Transverse colon (tissue), 4 donors: ENCODE measurements around the gene NHERF2. TPM values are rescaled to one million over a fixed set of nuclear protein-coding genes. Genes with fewer than 3 reads are reported as not detected.
A peak's percentile ranks its signal among the peaks of the same experiment; 100 is the strongest.

Experiments used
- DNase-seq: peaks from one replicate; pipeline ENCODE4 v3.0.0-alpha.2; 2019
- H3K27ac ChIP-seq, 4 donors: fragments of 200-600 bp; sonication (generic); 2 replicates each; pipeline ENCODE4 v1.5.1; 2016 to 2018; ENCODE audit warnings: inconsistent platforms in 4 of 4
- H3K27me3 ChIP-seq: fragments of 200-600 bp; sonication (generic); 2 replicates; pipeline ENCODE4 v1.5.1; 2017; ENCODE audit warnings: inconsistent platforms
- H3K36me3 ChIP-seq, 4 donors: fragments of 200-600 bp; sonication (generic); 2 replicates each; pipeline ENCODE4 v1.5.1; 2017 to 2019; ENCODE audit warnings: inconsistent platforms in 4 of 4
- H3K4me1 ChIP-seq, 4 donors: fragments of 200-600 bp; sonication (generic); 2 replicates each; pipeline ENCODE4 v1.5.1; 2017 to 2020; ENCODE audit warnings: inconsistent platforms in 4 of 4
- H3K4me3 ChIP-seq, 4 donors: fragments of 200-600 bp; sonication (generic); 1 replicate in 1 of 4; 2 replicates in 3 of 4; pipeline versions ENCODE4 v1.5.1 to v1.6.1; 2017 to 2019; ENCODE audit warnings: inconsistent platforms in 4 of 4
- H3K9me3 ChIP-seq, 2 donors: fragments of 200-600 bp; sonication (generic); 2 replicates each; pipeline ENCODE4 v1.5.1; 2017 to 2019; ENCODE audit warnings: inconsistent platforms in 2 of 2
- CTCF ChIP-seq, 5 experiments: fragments of 200-600 bp in 3 of 5; fragments of 450-650 bp in 2 of 5; sonication (generic) in 3 of 5; IDR thresholded peaks; 1 replicate in 2 of 5; 2 replicates in 3 of 5; pipeline ENCODE4 v1.5.1; 2016 to 2017; ENCODE audit warnings: antibody characterized with exemption in 5 of 5, inconsistent platforms in 3 of 5, mild to moderate bottlenecking in 2 of 5, moderate library complexity in 1 of 5
- EP300 ChIP-seq: sonication (generic); formaldehyde crosslinking; IDR thresholded peaks from one replicate; pipeline ENCODE4 v1.6.1; 2017; ENCODE audit warnings: antibody characterized with exemption, low read depth
- POLR2A ChIP-seq: fragments of 450-650 bp; IDR thresholded peaks from one replicate; pipeline ENCODE4 v1.6.1; 2016; ENCODE audit warnings: antibody characterized with exemption, mild to moderate bottlenecking, moderate library complexity
- POLR2AphosphoS5 ChIP-seq, 3 donors: sonication (generic); formaldehyde crosslinking; IDR thresholded peaks; one replicate each; pipeline ENCODE4 v1.6.1; 2016; ENCODE audit warnings: antibody characterized with exemption in 3 of 3
- WGBS, 2 donors: methylation state at CpG; one replicate each; pipeline ENCODE4 v1.1.5; 2018; ENCODE audit warnings: low coverage in 1 of 2; 5-methylcytosine and 5-hydroxymethylcytosine counted together
- in situ Hi-C, 4 donors: fragments of 200-750 bp; cut with MboI; loops; one replicate each; pipeline versions ENCODE4 v1.15.0 to v1.15.1; 2017; ENCODE audit warnings: low sequenced_read_pairs in 3 of 4, low pct_ligation_motif_present in 1 of 4, low pct_unique_long_range_greater_than_20kb in 1 of 4
- intact Hi-C: fragments of 100-400 bp; cut with DNase I; formaldehyde crosslinking; loops from one replicate; pipeline ENCODE4 v1.15.1; 2023; ENCODE audit warnings: low total_unique reads
- total RNA-seq, 4 donors: library from RNA; depleted of rRNA; stranded (reverse); fragments of >200 nt; gene quantifications; one replicate each; pipeline ENCODE4 v1.1.0, GENCODE V29; 2016

The NHERF2 gene
- total RNA-seq, 4 donors from 2014 or later = 3.7 to 61.9 (median 29.8) TPM

DNA sequence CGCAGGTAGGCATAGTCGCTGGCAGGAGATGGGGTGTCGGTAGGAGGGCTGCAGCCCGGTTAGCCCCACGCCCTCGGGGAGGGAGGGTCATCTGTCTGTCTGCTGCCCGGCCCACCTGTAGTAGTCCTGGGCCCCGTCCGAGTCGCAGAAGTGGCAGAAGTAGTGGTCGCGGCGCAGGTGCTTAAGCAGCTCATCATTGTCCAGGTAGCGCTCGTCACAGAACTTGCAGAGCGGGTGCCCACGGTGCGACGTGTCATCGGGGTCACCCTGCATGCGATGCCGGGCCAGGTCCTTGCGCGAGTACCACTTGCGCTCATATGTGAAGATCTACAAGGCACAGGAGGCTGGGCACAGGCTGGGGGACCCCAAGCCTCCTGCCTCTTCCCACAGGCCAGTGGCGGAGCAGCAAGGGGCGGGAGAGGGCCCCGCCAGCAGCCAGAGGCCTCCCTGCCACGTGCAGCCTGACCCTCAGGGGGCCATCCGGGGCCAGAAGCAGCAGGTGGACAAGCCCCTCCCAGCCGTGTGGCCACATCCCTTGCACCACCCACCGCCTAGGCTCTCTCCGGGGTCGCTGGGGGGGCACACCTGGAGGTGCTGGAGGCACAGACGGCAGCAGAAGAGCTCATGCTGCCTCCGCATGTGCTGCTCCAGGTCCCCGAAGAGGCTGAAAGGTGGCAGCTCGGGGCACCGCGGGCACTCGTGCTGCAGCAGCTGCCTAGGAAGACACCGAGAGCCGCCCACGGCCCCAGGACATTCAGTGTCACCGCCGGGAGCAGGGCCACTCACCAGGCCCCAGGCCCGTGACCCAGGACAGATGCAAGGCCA, 24.1 kb upstream of the NHERF2 start:
- H3K36me3 ChIP-seq = peaks cover 0 to 45% (median 28%) of the 10 kb centered on the region in 4 donors
- intact Hi-C loops = loop anchor here (10.0 kb wide), 1 partner anchor 232 kb away; the partner anchor contains the start of gene DNASE1L2
- no peak for DNase-seq

DNA sequence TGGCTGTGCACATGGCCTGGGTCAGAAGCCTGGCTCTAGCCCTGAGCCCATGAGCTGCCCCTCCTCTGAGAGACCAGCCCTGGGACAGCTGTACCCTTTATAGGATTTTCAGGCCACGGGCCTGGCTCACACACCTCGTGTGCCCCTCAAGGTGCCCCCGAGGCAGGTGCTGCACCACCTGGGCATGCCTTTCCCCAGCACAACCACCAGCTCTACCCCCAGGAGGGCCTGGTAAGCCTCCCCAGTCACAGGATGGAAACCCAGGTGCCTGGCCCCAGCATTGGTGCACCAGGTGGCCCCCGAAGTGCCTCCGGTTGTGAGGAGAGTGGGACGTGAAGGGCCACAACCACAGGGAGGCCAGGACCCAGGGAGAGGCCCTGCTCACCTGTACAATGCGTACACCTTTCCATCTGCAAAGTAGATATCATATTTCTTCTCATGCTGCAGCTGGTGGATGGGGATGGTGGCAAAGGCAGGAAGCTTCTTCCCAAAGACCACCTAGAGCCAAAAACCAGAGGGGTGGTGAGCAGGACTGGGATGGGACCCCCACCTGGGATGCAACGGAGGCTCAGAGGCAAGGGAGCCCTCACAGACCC, 23.4 kb upstream of the NHERF2 start:
- no peak overlapping the region for H3K4me3 ChIP-seq
- peaks cover 25 to 43% (median 34%) of the 10 kb centered on the region in 4 donors for H3K4me1 ChIP-seq
- no peak for DNase-seq
- intact Hi-C loops (loop anchor here (10.0 kb wide), 1 partner anchor 231 kb away; the partner anchor contains the start of gene DNASE1L2), in situ Hi-C loops (loop anchor here in 1 of 4 donors (25.0 kb wide), 1 partner anchor 134 kb away; the partner anchor contains the start of genes PKD1 and RAB26)
- WGBS, 2 donors = 84% methylated on average over 8 of the region's 8 CpGs; no CpG with 5 or more reads in 1 of the 2 donors
- H3K27ac ChIP-seq = peak overlapping the region in 1 of 4 donors; percentile 79
- no peak for TF ChIP-seq EP300
- no peak for TF ChIP-seq POLR2A
- TF ChIP-seq POLR2AphosphoS5 (IDR thresholded peaks at IDR 0.05) = no peak
- no peak for TF ChIP-seq CTCF (IDR thresholded peaks at IDR 0.05)
- H3K36me3 ChIP-seq = peaks cover 0 to 40% (median 25%) of the 10 kb centered on the region in 4 donors
- H3K27me3 ChIP-seq = no peaks in the 10 kb centered on the region
- no peaks in the 10 kb centered on the region for H3K9me3 ChIP-seq

More for the DNA sequence above, 24.1 kb upstream of the NHERF2 start:
- Histone ChIP-seq H3K9me3 (no peaks in the 10 kb centered on the region), H3K4me3 (no peak overlapping the region), H3K4me1 (peaks cover 19 to 36% (median 27%) of the 10 kb centered on the region in 4 donors), H3K27ac (no peak overlapping the region), H3K27me3 (no peaks in the 10 kb centered on the region)
- TF ChIP-seq POLR2AphosphoS5 (IDR thresholded peaks at IDR 0.05) = no peak
- WGBS, 2 donors = 95% methylated on average over 40 of the region's 47 CpGs; no CpG with 5 or more reads in 1 of the 2 donors
- in situ Hi-C loops = loop anchor here in 1 of 4 donors (25.0 kb wide), 1 partner anchor 135 kb away; the partner anchor contains the start of genes PKD1 and RAB26

- peaks cover 0 to 34% (median 23%) of the 10 kb centered on the region in 4 donors for H3K36me3 ChIP-seq
- H3K4me1 ChIP-seq = peaks cover 29 to 50% (median 40%) of the 10 kb centered on the region in 4 donors
- in situ Hi-C loops (loop anchor here in 1 of 4 donors (25.0 kb wide), 1 partner anchor 133 kb away; the partner anchor contains the start of genes PKD1 and RAB26), intact Hi-C loops (loop anchor here (10.0 kb wide), 1 partner anchor 231 kb away; the partner anchor contains the start of gene DNASE1L2)
- 40% methylated on average over 26 of the region's 36 CpGs; no CpG with 5 or more reads in 1 of the 2 donors for WGBS, 2 donors
- TF ChIP-seq POLR2A = no peak
- peak; percentile 94 to 99 (median 97) for TF ChIP-seq CTCF (IDR thresholded peaks at IDR 0.05)
- peak in 2 of 3 donors; percentile 26 to 47 for TF ChIP-seq POLR2AphosphoS5 (IDR thresholded peaks at IDR 0.05)
- TF ChIP-seq EP300 = no peak
- no peaks in the 10 kb centered on the region for H3K9me3 ChIP-seq
- H3K4me3 ChIP-seq = peak overlapping the region in 1 of 4 donors; percentile 4
- H3K27me3 ChIP-seq = no peaks in the 10 kb centered on the region
- H3K27ac ChIP-seq = peak overlapping the region; percentile 52 to 79 (median 62)
- DNase-seq = peak; percentile 95
Observed at GRCh38 chr16:2003827-2004641, 22.7 kb upstream of the NHERF2 start.
